Panc1 (cell line): ENCODE measurements around the gene SPOUT1.

Source experiments
- CTCF ChIP-seq: fragments of 450-650 bp; IDR thresholded peaks from 2 replicates; pipeline ENCODE4 v1.5.1; 2017; ENCODE audit warnings: mild to moderate bottlenecking
- POLR2AphosphoS5 ChIP-seq: IDR thresholded peaks from 2 replicates; pipeline ENCODE4 v1.6.1; 2012; ENCODE audit warnings: mild to moderate bottlenecking, low read depth, low read length, moderate library complexity

- TF ChIP-seq CTCF = no peak
- TF ChIP-seq POLR2AphosphoS5 = no peak
These were observed 1.3 kb downstream of the SPOUT1 start for GRCh38 chr9:128828267-128828666.
